Psoas muscle (tissue), 8 donors: Measurements from ENCODE around the gene C19orf73. TPM values are rescaled to one million over a fixed set of nuclear protein-coding genes. Genes with fewer than 3 reads are reported as not detected.

Experiments used
- ATAC-seq, 4 donors: fragments of 200-7000 bp; cut with Tn5 transposase; one replicate each; pipeline ENCODE4 v1.9.1; 2020; ENCODE audit warnings: moderate library complexity in 3 of 4, mild to moderate bottlenecking in 2 of 4
- DNase-seq, 2 donors: peaks; one replicate each; pipeline ENCODE4 v3.0.0-alpha.2; 2020
- H3K27ac ChIP-seq: fragments of 200-600 bp; one replicate; pipeline ENCODE4 v1.8.0; 2022
- H3K27me3 ChIP-seq, 3 donors: fragments of 200-600 bp in 1 of 3; one replicate each; pipeline versions ENCODE4 v1.6.1 to v1.8.0; 2013 to 2022; ENCODE audit warnings: low read length in 2 of 3, mild to moderate bottlenecking in 2 of 3, moderate library complexity in 1 of 3; ENCODE audit not compliant: insufficient read depth in 3 of 3
- H3K36me3 ChIP-seq, 2 donors: fragments of 200-600 bp in 1 of 2; one replicate each; pipeline versions ENCODE4 v1.6.1 to v1.8.0; 2013 to 2022; ENCODE audit warnings: low read depth in 1 of 2, mild to moderate bottlenecking in 1 of 2, moderate library complexity in 1 of 2; ENCODE audit not compliant: insufficient read depth in 1 of 2
- H3K4me1 ChIP-seq: fragments of 200-600 bp; one replicate; pipeline ENCODE4 v1.8.0; 2022
- H3K4me3 ChIP-seq: fragments of 200-600 bp; one replicate; pipeline ENCODE4 v1.8.0; 2022; ENCODE audit warnings: mild to moderate bottlenecking
- H3K9me3 ChIP-seq: fragments of 200-600 bp; one replicate; pipeline ENCODE4 v1.8.0; 2022
- CTCF ChIP-seq: fragments of 200-600 bp; IDR thresholded peaks from one replicate; pipeline ENCODE4 v1.8.0; 2022; ENCODE audit warnings: antibody characterized with exemption
- WGBS, 3 donors: extraction: QIAGEN DNeasy Blood & Tissue Kit; methylation state at CpG; one replicate each; pipeline versions ENCODE4 v1.1.6 to v1.1.7; 2013; 5-methylcytosine and 5-hydroxymethylcytosine counted together
- intact Hi-C, 2 donors: fragments of 100-400 bp; cut with DNase I; formaldehyde crosslinking; loops; one replicate each; pipeline versions ENCODE4 v1.11.0 to v1.14.2; 2022
- polyA plus RNA-seq, 3 donors: library from polyadenylated mRNA; stranded (reverse); fragments of 200-250 nt; gene quantifications; one replicate each; pipeline ENCODE4 v1.2.3, GENCODE V29; 2013
- total RNA-seq, 4 donors: library from RNA; stranded (reverse); fragmentation: NEBNext Ultra II Directional in 2 of 4; extraction: Animal tissue kit (Norgen Biotek cat#: 25700) in 2 of 4; gene quantifications; one replicate each; pipeline versions ENCODE4 v1.2.1 to v1.2.4, GENCODE V29; 2021 to 2023
- donor health status: healthy with polysubstance abuse.
- donor health status: DM: no; HTN: no; CAD: no; lungs with moderate emphysema.
- donor health status: Bipolar disorder and iron deficiency.
- donor health status: healthy.
- donor health status: DM: yes; HTN: yes; CAD: no.
- donor health status: DM: no; HTN: no; CAD: no.
- donor health status: DM: no; HTN: no; CAD: no.
- donor health status: DM: yes; HTN: yes; CAD: no.

The C19orf73 gene
- total and polyA plus RNA-seq, 7 donors = 0.54 to 1.9 (median 1.6) TPM

- Histone ChIP-seq H3K36me3 (peaks cover 0 to 56% of the 10 kb centered on the region in 2 donors), H3K27ac (peak overlapping the region; percentile 9), H3K27me3 (no peaks in the 10 kb centered on the region), H3K4me3 (no peak overlapping the region), H3K9me3 (no peaks in the 10 kb centered on the region), H3K4me1 (peaks cover 30% of the 10 kb centered on the region)
- no peak for TF ChIP-seq CTCF
- DNase-seq (no peak), ATAC-seq (no peak)
- intact Hi-C loops = no loop called here
- WGBS, 3 donors = 73 to 80% (median 74%) methylated on average over 5 of the region's 5 CpGs
Measured at GRCh38 chr19:49109051-49109450, 9.9 kb downstream of the C19orf73 start.

- H3K27me3 ChIP-seq = no peaks in the 10 kb centered on the region
- peaks cover 24% of the 10 kb centered on the region for H3K4me1 ChIP-seq
- peak in 1 of 4 donors; percentile 7 for ATAC-seq
- H3K36me3 ChIP-seq = peaks cover 0 to 68% of the 10 kb centered on the region in 2 donors
- no peak for TF ChIP-seq CTCF
- H3K9me3 ChIP-seq = no peaks in the 10 kb centered on the region
- 92 to 95% (median 94%) methylated on average over 84 to 93 of the region's 93 CpGs for WGBS, 3 donors
- H3K27ac ChIP-seq = no peak overlapping the region
- no peak for DNase-seq
- no peak overlapping the region for H3K4me3 ChIP-seq
- intact Hi-C loops = no loop called here
Measured at GRCh38 chr19:49107625-49108459, 11.1 kb downstream of the C19orf73 start.

DNA sequence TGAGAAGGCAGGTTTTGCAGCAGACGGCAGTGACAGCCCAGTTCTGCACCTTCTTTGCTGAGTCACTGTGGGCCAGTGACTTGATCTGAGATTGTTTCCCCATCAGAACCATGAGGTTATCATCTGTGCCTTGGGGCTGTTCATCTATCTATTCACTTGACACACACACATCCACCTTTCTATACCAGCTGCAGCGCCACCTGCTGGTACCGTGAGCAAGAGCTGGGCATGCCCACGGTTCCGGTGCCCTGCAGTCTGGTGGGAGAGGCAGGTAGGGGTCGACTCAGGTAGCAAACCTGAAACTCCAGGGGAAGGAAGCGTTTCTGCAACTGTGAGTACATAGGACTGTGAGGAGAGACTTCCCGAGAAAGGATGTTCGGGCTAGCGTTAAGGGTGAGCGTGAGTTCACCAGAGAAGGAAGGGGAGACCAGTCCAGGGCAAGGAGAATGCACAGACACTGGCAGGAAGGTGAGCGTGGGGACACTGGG is 12.3 kb downstream of the C19orf73 start:
- peaks cover 24% of the 10 kb centered on the region for H3K4me1 ChIP-seq
- intact Hi-C loops = no loop called here
- 62 to 66% (median 62%) methylated on average over 12 of the region's 12 CpGs for WGBS, 3 donors
- peak; percentile 81 for TF ChIP-seq CTCF
- DNase-seq (peak; percentile 58 to 83), ATAC-seq (peak; percentile 61 to 78 (median 71))
- H3K36me3 ChIP-seq = peaks cover 0 to 79% of the 10 kb centered on the region in 2 donors
- no peaks in the 10 kb centered on the region for H3K27me3 ChIP-seq
- H3K4me3 ChIP-seq = no peak overlapping the region
- H3K9me3 ChIP-seq = no peaks in the 10 kb centered on the region
- peak overlapping the region; percentile 39 for H3K27ac ChIP-seq

DNA sequence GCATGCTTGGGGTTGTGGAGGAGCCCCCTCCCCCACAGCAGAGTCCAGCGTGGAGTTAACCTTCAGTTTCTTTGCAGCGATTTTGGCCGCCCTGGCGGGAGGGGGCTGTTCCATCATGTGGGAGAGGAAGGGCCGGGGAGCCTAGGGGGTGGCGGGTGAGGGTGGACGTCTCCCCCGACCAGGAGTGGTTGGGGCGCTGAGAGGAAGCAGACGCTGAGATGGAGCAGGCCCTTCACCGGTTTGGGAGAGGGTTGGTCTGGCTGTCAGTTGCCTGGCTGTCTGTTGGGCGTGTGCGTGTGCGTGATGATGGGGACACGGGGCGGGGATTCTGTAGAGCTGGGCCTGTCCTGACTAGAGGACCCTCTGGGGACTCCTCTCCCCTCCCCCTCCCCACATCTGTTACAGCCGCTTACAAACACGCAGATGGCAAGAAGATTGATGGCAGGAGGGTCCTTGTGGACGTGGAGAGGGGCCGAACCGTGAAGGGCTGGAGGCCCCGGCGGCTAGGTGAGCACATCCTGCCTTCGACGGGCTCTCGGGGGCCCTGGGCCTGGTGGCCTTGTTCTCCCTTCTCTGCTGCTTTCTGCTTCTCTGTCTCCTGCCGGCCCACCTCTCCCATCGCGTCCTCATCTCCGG is 14.6 kb downstream of the C19orf73 start:
- Histone ChIP-seq H3K27me3 (no peaks in the 10 kb centered on the region), H3K4me3 (no peak overlapping the region), H3K36me3 (peaks cover 8 to 100% of the 10 kb centered on the region in 2 donors), H3K27ac (peak overlapping the region; percentile 2), H3K4me1 (peaks cover 12% of the 10 kb centered on the region), H3K9me3 (no peaks in the 10 kb centered on the region)
- no peak for TF ChIP-seq CTCF
- 63 to 70% (median 64%) methylated on average over 24 to 30 of the region's 30 CpGs for WGBS, 3 donors
- intact Hi-C loops = no loop called here
- no peak for DNase-seq
- no peak for ATAC-seq
